IPS-18a (cell line): ENCODE results near the gene DUS1L.

Experiments used
- H3K27ac ChIP-seq: one replicate; pipeline ENCODE4 v1.5.1; 2013; ENCODE audit warnings: low read length
- H3K27me3 ChIP-seq: one replicate; pipeline ENCODE4 v1.6.1; 2013; ENCODE audit warnings: mild to moderate bottlenecking, low read length; ENCODE audit not compliant: control insufficient read depth, insufficient read depth
- H3K36me3 ChIP-seq: one replicate; pipeline ENCODE4 v1.6.1; 2013; ENCODE audit warnings: low read depth, low read length; ENCODE audit not compliant: control insufficient read depth
- H3K4me1 ChIP-seq: one replicate; pipeline ENCODE4 v1.6.1; 2013; ENCODE audit warnings: low read depth, low read length; ENCODE audit not compliant: control insufficient read depth
- H3K4me3 ChIP-seq: one replicate; pipeline ENCODE4 v1.5.1; 2013; ENCODE audit warnings: low read length
- H3K9ac ChIP-seq: one replicate; pipeline ENCODE4 v1.6.1; 2013; ENCODE audit warnings: mild to moderate bottlenecking, low read length, moderate library complexity
- H3K9me3 ChIP-seq: one replicate; pipeline ENCODE4 v1.6.1; 2013; ENCODE audit warnings: low read depth, low read length; ENCODE audit not compliant: control insufficient read depth

DUS1L gene

GRCh38 chr17:82014971-82015310 is 50.7 kb downstream of the DUS1L start:
- H3K27me3 ChIP-seq = no peaks in the 10 kb centered on the region
- H3K4me3 ChIP-seq = no peak overlapping the region
- H3K9ac ChIP-seq = no peak overlapping the region
- H3K4me1 ChIP-seq = no peaks in the 10 kb centered on the region
- H3K27ac ChIP-seq = no peak overlapping the region
- H3K36me3 ChIP-seq = peaks cover 6% of the 10 kb centered on the region
- no peaks in the 10 kb centered on the region for H3K9me3 ChIP-seq

GRCh38 chr17:82014432-82014831 is 51.2 kb downstream of the DUS1L start:
- Histone ChIP-seq H3K27ac (no peak overlapping the region), H3K36me3 (peaks cover 6% of the 10 kb centered on the region), H3K4me3 (no peak overlapping the region), H3K27me3 (no peaks in the 10 kb centered on the region), H3K9me3 (no peaks in the 10 kb centered on the region), H3K4me1 (no peaks in the 10 kb centered on the region), H3K9ac (no peak overlapping the region)

GRCh38 chr17:82013772-82014321 is 51.8 kb downstream of the DUS1L start:
- H3K4me3 ChIP-seq = no peak overlapping the region
- H3K9me3 ChIP-seq = no peaks in the 10 kb centered on the region
- H3K27me3 ChIP-seq = no peaks in the 10 kb centered on the region
- H3K27ac ChIP-seq = no peak overlapping the region
- no peaks in the 10 kb centered on the region for H3K4me1 ChIP-seq
- H3K36me3 ChIP-seq = peaks cover 6% of the 10 kb centered on the region
- H3K9ac ChIP-seq = no peak overlapping the region

GRCh38 chr17:82013341-82013740 is 52.3 kb downstream of the DUS1L start:
- Histone ChIP-seq H3K27ac (no peak overlapping the region), H3K9me3 (no peaks in the 10 kb centered on the region), H3K4me1 (no peaks in the 10 kb centered on the region), H3K9ac (no peak overlapping the region), H3K36me3 (peaks cover 1% of the 10 kb centered on the region), H3K4me3 (no peak overlapping the region), H3K27me3 (no peaks in the 10 kb centered on the region)

- Histone ChIP-seq H3K4me1 (no peaks in the 10 kb centered on the region), H3K4me3 (no peak overlapping the region), H3K27ac (no peak overlapping the region), H3K9me3 (no peaks in the 10 kb centered on the region), H3K9ac (no peak overlapping the region), H3K36me3 (no peaks in the 10 kb centered on the region), H3K27me3 (no peaks in the 10 kb centered on the region)
These were observed 52.8 kb downstream of the DUS1L start for GRCh38 chr17:82012640-82013295.

GRCh38 chr17:82012261-82012639 is 53.4 kb downstream of the DUS1L start:
- H3K27ac ChIP-seq = no peak overlapping the region
- no peaks in the 10 kb centered on the region for H3K27me3 ChIP-seq
- no peaks in the 10 kb centered on the region for H3K4me1 ChIP-seq
- H3K4me3 ChIP-seq = no peak overlapping the region
- no peaks in the 10 kb centered on the region for H3K9me3 ChIP-seq
- H3K9ac ChIP-seq = no peak overlapping the region
- H3K36me3 ChIP-seq = no peaks in the 10 kb centered on the region

GRCh38 chr17:82011617-82012187 is 53.9 kb downstream of the DUS1L start:
- Histone ChIP-seq H3K27ac (no peak overlapping the region), H3K9ac (no peak overlapping the region), H3K4me1 (no peaks in the 10 kb centered on the region)

GRCh38 chr17:82010575-82011525 is 54.8 kb downstream of the DUS1L start:
- Histone ChIP-seq H3K4me3 (no peak overlapping the region), H3K4me1 (no peaks in the 10 kb centered on the region), H3K27ac (no peak overlapping the region), H3K9me3 (no peaks in the 10 kb centered on the region), H3K36me3 (no peaks in the 10 kb centered on the region), H3K9ac (no peak overlapping the region), H3K27me3 (no peaks in the 10 kb centered on the region)

More at GRCh38 chr17:82011617-82012187, 53.9 kb downstream of the DUS1L start:
- H3K27me3 ChIP-seq = no peaks in the 10 kb centered on the region
- no peak overlapping the region for H3K4me3 ChIP-seq
- H3K36me3 ChIP-seq = no peaks in the 10 kb centered on the region
- no peaks in the 10 kb centered on the region for H3K9me3 ChIP-seq

GRCh38 chr17:82009413-82009812 is 56.2 kb downstream of the DUS1L start:
- H3K9me3 ChIP-seq = no peaks in the 10 kb centered on the region
- H3K4me3 ChIP-seq = no peak overlapping the region
- H3K9ac ChIP-seq = no peak overlapping the region
- no peaks in the 10 kb centered on the region for H3K27me3 ChIP-seq
- H3K4me1 ChIP-seq = no peaks in the 10 kb centered on the region
- H3K36me3 ChIP-seq = no peaks in the 10 kb centered on the region
- H3K27ac ChIP-seq = no peak overlapping the region

- Histone ChIP-seq H3K36me3 (no peaks in the 10 kb centered on the region), H3K27me3 (no peaks in the 10 kb centered on the region), H3K4me1 (no peaks in the 10 kb centered on the region), H3K9ac (no peak overlapping the region), H3K9me3 (no peaks in the 10 kb centered on the region), H3K4me3 (no peak overlapping the region), H3K27ac (no peak overlapping the region)
These were observed 56.6 kb downstream of the DUS1L start for GRCh38 chr17:82008941-82009405.

- Histone ChIP-seq H3K9me3 (no peaks in the 10 kb centered on the region), H3K4me1 (no peaks in the 10 kb centered on the region)
These were observed 57.2 kb downstream of the DUS1L start for GRCh38 chr17:82008258-82008940.

More at GRCh38 chr17:82008258-82008940, 57.2 kb downstream of the DUS1L start:
- no peak overlapping the region for H3K27ac ChIP-seq
- no peaks in the 10 kb centered on the region for H3K36me3 ChIP-seq
- no peaks in the 10 kb centered on the region for H3K27me3 ChIP-seq
- no peak overlapping the region for H3K4me3 ChIP-seq
- no peak overlapping the region for H3K9ac ChIP-seq
